NCI-H187 (cell line): ENCODE measurements around the gene USP49.
"Not testable (repeated sequence)": the region's sequence is repeated elsewhere in the genome, so short reads cannot be mapped to it uniquely, and the experiment has no call there.

Experiments used
- DNase-seq, 2 experiments: peaks; one replicate each; lab custom pipeline; 2025; lab: John Stamatoyannopoulos, UW

The USP49 gene

GRCh38 chr6:41779788-41780550 is 115.2 kb downstream of the USP49 start, which contains the start of gene FRS3:
TSS of gene FRS3 (minus strand) at chr6:41779900. CDS start at chr6:41776987, 2,913 bp downstream.
- peak; percentile 81 to 90 for DNase-seq

DNA sequence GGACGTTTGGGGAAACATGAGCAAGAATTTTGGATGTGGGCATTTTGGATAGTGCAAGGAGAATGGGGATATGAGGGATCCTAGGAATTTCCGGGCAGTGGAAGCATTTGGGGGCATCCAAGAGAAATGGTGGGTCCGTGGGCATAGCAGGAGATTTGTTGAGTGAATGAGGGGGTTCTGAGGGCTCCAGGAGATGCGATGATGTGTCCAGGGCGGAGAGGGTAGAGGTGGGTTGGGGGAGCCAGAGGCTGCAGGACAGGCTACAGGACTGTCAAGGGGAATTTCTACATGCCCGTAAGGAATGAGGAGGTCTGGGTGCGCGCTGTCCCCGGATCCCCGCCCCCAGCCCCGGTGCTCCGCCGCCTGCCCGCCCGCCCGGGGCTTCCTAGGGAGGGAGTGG is 115.8 kb downstream of the USP49 start:
- no peak for DNase-seq

- DNase-seq: no peak
These were observed 116.3 kb downstream of the USP49 start for GRCh38 chr6:41778895-41779294.

DNA sequence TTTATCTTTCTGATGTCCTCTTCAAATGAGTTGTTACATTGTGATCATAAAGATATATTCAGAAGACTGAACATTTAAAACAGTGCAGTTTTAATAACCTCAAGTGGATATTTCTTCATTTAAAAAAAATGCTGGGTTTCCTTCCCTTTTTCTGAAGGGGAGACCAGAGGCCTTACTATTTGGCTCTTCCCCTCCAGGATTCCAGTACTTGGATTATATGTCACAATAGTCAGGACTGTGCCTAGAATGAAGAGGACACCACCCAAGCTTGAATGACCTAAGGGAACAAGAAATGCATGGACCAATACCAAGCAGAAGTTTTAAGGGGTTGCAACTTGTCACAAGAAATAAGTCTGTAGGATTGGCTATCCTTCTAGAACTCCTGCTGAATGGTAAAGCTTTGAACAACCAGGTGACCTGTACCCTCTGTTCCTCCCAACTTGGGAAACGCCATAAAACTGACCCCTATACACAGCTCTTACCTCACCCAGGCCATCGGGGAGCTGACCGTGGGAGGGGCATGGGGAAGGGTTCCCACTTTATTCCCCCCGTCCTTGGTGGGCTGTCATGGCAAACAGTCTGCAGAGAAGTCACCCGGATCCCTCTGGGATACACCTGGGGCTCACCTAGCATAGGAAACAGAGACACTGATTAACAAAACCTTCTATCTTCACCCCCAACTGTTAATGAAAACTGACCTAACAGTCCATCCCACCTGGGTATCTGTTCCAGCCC is 117.5 kb downstream of the USP49 start:
- no peak for DNase-seq

DNA sequence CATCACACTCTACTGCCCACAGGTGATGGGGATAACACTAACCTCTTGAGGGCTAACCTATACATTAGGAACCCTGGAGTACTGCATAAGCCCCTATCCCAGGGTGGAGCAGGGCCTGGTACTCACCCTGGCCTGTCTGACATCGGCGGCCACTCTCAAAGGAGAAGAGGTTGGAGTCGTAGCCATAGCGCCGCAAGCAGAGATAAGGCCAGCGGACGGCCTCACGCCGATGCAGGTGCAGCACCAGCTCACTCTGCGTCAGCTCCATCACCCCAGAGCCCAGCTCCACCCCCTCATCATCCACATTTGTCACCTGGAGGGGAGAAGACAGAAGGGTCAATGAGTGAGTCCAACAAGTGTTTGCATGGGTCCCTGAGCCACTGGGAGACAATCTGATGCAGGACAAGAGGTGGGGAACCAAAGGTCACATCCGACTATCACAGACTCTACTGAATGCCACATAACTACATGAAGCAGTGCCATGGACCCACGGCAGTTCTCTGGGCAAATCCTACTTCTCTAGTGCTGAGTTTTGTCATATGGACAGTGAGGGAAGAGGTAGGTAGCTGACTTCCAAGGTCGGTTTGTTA is 119.8 kb downstream of the USP49 start:
- no peak for DNase-seq

DNA sequence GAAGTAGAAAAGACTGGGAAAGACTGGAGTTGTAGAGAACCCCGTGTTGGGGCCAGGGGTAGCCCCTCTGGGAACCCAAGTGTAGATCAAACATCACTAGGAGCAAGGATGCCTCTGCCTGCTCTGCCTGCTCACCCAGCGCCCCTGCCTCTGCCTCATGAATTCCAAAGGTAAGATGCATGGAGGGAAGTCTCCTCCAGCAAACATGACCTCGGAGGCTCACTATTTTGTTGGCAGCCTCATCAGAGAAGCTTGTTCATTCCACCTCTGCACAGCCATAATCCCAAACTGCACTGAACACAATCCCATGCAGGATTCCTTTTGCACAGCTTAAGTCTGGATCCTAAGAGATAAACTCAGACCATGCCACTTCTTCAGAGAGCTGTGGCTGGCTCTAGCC is 120.3 kb downstream of the USP49 start:
- DNase-seq: no peak

- no peak for DNase-seq
These were observed 123.9 kb downstream of the USP49 start for GRCh38 chr6:41771058-41771983.

- no peak for DNase-seq
These were observed 124.7 kb downstream of the USP49 start for GRCh38 chr6:41770381-41771057.

- no peak for DNase-seq
These were observed 125.8 kb downstream of the USP49 start for GRCh38 chr6:41769376-41769775.

GRCh38 chr6:41768545-41769308 is 126.4 kb downstream of the USP49 start:
- DNase-seq: no peak

GRCh38 chr6:41767112-41767833 is 127.9 kb downstream of the USP49 start:
- no peak for DNase-seq

GRCh38 chr6:41766043-41766664 is 129.0 kb downstream of the USP49 start:
- DNase-seq: not testable (repeated sequence)

DNA sequence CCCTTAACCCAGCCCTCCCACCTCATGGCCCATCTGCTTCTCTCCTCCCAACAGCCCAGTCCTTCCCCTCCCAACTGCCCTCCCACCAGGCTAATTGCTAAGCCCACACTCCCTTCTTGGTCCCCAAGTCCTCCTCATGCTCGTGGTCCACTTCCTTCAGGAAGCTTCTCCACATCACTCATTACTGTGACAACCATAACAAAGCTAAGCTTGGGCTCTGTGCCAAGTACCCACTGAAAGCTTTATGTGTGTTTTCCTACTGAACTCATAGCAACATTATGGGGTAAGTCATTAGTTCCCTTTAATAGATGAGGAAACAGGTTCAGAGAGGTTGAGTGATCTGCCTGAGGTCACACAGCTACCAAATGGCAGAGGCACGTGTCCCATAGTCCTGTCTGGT is 131.7 kb downstream of the USP49 start:
- no peak for DNase-seq

DNA sequence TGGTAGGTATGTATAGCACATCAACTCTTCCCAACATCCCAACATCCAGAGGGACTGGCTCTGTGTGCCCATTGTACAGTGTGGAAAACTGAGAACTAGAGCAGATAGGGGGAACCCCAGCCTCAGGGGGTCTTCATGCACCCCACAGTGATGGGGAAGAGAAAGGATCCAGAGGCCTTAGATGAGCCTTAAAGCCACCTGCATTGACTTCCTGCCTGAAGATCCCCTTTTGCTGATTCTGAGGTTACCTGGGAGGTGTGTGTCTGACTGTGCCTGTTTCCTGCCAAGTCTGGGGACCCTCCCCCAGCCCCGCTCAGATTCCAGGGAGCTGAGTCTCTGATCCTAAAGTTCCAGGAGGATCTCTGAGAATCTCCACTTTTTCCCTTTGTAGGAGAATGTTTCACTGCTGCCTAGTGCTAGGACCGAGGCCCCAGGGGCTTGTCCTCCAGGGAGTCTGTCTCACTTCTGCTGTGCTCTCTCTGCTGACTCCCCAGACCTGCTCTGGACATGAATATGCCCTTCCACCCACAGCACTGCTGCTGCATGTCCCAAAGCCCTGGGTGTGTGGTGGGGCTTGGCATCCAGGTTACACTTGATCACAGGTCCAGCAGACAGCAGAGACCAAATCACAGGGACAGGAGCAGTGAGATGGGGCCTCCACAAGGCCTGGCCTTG is 135.1 kb downstream of the USP49 start:
- no peak for DNase-seq

DNA sequence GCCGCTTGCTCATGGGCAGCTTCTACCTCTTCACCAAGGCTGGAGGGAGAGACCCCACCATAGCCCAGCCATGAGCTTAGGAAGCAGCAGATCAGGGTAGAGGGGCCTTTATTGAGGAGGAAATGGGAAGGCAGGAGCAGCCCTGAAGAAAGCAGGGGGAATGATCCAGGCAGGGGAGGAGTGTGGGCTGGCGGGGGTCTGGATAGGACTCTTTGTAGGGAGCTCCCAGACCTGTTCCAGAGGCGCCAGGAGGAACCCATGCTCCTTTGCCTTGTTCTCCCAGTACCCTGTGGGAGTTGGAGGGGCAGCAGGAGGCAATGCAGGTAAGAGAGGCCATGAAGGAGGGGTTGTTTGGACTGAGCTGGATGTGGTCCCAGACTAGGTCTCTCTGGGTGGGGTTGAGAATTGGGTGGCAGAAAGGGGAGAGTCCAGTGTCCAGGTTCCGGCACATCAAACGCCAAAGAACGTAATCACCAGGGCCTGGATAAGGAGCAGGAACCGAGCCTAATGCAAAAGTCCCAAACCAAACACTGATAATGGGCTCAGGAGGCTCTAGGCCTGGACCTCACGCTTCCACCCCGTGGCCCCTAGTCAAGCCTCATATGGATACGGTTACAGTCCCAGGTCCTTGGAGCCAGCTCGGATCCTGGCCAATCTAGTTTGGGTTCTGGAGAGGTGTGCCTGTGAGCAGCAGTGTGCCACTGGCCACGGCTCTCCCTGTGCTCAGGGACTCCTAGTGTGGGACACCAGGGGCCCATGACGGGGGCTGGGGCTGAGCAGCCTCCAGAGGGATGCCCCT is 135.9 kb downstream of the USP49 start:
- no peak for DNase-seq

GRCh38 chr6:41758641-41759035 is 136.5 kb downstream of the USP49 start:
- no peak for DNase-seq

GRCh38 chr6:41757931-41758640 is 137.1 kb downstream of the USP49 start:
- no peak for DNase-seq
